Measurements from ENCODE around the gene FLNB.

The FLNB gene

GRCh38 chr3:58037141-58037910, 29.1 kb downstream of the FLNB start:
- H3K27ac Mint-ChIP-seq, result peak overlapping the region; percentile 25 to 43 (median 39)
- TF ChIP-seq CTCF (IDR thresholded peaks at IDR 0.05; ENCODE audit: unreplicated experiment in 3 of 3), result no peak
- H3K4me3 Mint-ChIP-seq, result no peak overlapping the region
- peaks cover 8% of the 10 kb centered on the region for H3K36me3 Mint-ChIP-seq (ENCODE audit: low read depth)
- H3K9me3 Mint-ChIP-seq, result no peaks in the 10 kb centered on the region
- H3K4me1 Mint-ChIP-seq, result peaks cover 53% of the 10 kb centered on the region
- peaks cover 6% of the 10 kb centered on the region for H3K27me3 Mint-ChIP-seq (ENCODE audit: low read depth)

- Mint-ChIP-seq H3K36me3 (ENCODE audit: low read depth) (peaks cover 8% of the 10 kb centered on the region), H3K9me3 (no peaks in the 10 kb centered on the region), H3K4me1 (peaks cover 59% of the 10 kb centered on the region), H3K27ac (peak overlapping the region in 2 of 3 experiments; percentile 37 to 77), H3K4me3 (no peak overlapping the region), H3K27me3 (ENCODE audit: low read depth) (peaks cover 6% of the 10 kb centered on the region)
- TF ChIP-seq CTCF (IDR thresholded peaks at IDR 0.05; ENCODE audit: unreplicated experiment in 3 of 3), result no peak
Observed at GRCh38 chr3:58038675-58039292, 30.6 kb downstream of the FLNB start.

GRCh38 chr3:58039601-58040000, 31.4 kb downstream of the FLNB start:
- H3K27ac Mint-ChIP-seq, result peak overlapping the region in 2 of 3 experiments; percentile 66 to 77
- H3K4me3 Mint-ChIP-seq, result no peak overlapping the region
- TF ChIP-seq CTCF (IDR thresholded peaks at IDR 0.05; ENCODE audit: unreplicated experiment in 3 of 3), result no peak
- peaks cover 64% of the 10 kb centered on the region for H3K4me1 Mint-ChIP-seq
- H3K27me3 Mint-ChIP-seq (ENCODE audit: low read depth), result peaks cover 6% of the 10 kb centered on the region
- peaks cover 8% of the 10 kb centered on the region for H3K36me3 Mint-ChIP-seq (ENCODE audit: low read depth)
- H3K9me3 Mint-ChIP-seq, result no peaks in the 10 kb centered on the region

GRCh38 chr3:58041182-58041825, 33.1 kb downstream of the FLNB start:
- peaks cover 6% of the 10 kb centered on the region for H3K27me3 Mint-ChIP-seq (ENCODE audit: low read depth)
- TF ChIP-seq CTCF (IDR thresholded peaks at IDR 0.05; ENCODE audit: unreplicated experiment in 3 of 3), result no peak

GRCh38 chr3:58041826-58042324, 33.7 kb downstream of the FLNB start:
- Mint-ChIP-seq H3K4me1 (peaks cover 56% of the 10 kb centered on the region), H3K4me3 (no peak overlapping the region), H3K27ac (peak overlapping the region; percentile 76 to 86 (median 77)), H3K9me3 (no peaks in the 10 kb centered on the region), H3K27me3 (ENCODE audit: low read depth) (peaks cover 6% of the 10 kb centered on the region), H3K36me3 (ENCODE audit: low read depth) (peaks cover 3% of the 10 kb centered on the region)
- no peak for TF ChIP-seq CTCF (IDR thresholded peaks at IDR 0.05; ENCODE audit: unreplicated experiment in 3 of 3)

More at GRCh38 chr3:58041182-58041825, 33.1 kb downstream of the FLNB start:
- no peaks in the 10 kb centered on the region for H3K9me3 Mint-ChIP-seq
- no peak overlapping the region for H3K4me3 Mint-ChIP-seq
- H3K27ac Mint-ChIP-seq, result peak overlapping the region; percentile 76 to 86 (median 77)
- H3K36me3 Mint-ChIP-seq (ENCODE audit: low read depth), result peaks cover 3% of the 10 kb centered on the region
- peaks cover 57% of the 10 kb centered on the region for H3K4me1 Mint-ChIP-seq
